SK-N-SH treated with all-trans-retinoic acid at 6 μM for 48 hours (cell line): Measurements from ENCODE around the gene MED27.

ENCODE experiments used
- ATAC-seq: fragments of 200-7000 bp; cut with Tn5 transposase; 3 replicates; pipeline ENCODE4 v1.9.1; 2020; ENCODE audit warnings: mild to moderate bottlenecking, moderate library complexity
- BACH2 ChIP-seq: fragments of 250-450 bp; sonication (Bioruptor Pico); IDR thresholded peaks from 2 replicates; pipeline ENCODE4 v1.9.0; 2021; ENCODE audit warnings: mild to moderate bottlenecking, borderline replicate concordance
- CSDC2 ChIP-seq: fragments of 250-450 bp; sonication (Bioruptor Pico); IDR thresholded peaks from 2 replicates; pipeline ENCODE4 v1.5.0; 2020; ENCODE audit warnings: mild to moderate bottlenecking, moderate library complexity
- ESRRG ChIP-seq: fragments of 250-450 bp; sonication (Bioruptor Pico); IDR thresholded peaks from 2 replicates; pipeline ENCODE4 v1.6.1; 2021; ENCODE audit warnings: mild to moderate bottlenecking
- GLIS3 ChIP-seq: fragments of 250-450 bp; sonication (Bioruptor Pico); IDR thresholded peaks from 2 replicates; pipeline ENCODE4 v1.5.0; 2020; ENCODE audit warnings: mild to moderate bottlenecking, moderate library complexity
- ISL1 ChIP-seq: fragments of 250-450 bp; sonication (Bioruptor Pico); IDR thresholded peaks from 2 replicates; pipeline ENCODE4 v2.1.2; 2022; ENCODE audit warnings: mild to moderate bottlenecking, moderate library complexity
- OSR1 ChIP-seq: fragments of 250-450 bp; sonication (Bioruptor Pico); IDR thresholded peaks from 2 replicates; pipeline ENCODE4 v1.8.0; 2022; ENCODE audit warnings: moderate library complexity, mild to moderate bottlenecking, inconsistent platforms
- PPARA ChIP-seq: fragments of 250-450 bp; sonication (Bioruptor Pico); IDR thresholded peaks from 2 replicates; pipeline ENCODE4 v1.5.0; 2020; ENCODE audit warnings: mild to moderate bottlenecking, borderline replicate concordance
- SNAI2 ChIP-seq: fragments of 250-450 bp; sonication (Bioruptor Pico); IDR thresholded peaks from 2 replicates; pipeline ENCODE4 v1.5.0; 2020; ENCODE audit warnings: mild to moderate bottlenecking, moderate library complexity
- TCF4 ChIP-seq: fragments of 250-450 bp; sonication (Bioruptor Pico); IDR thresholded peaks from 2 replicates; pipeline ENCODE4 v1.8.0; 2021; ENCODE audit warnings: mild to moderate bottlenecking, moderate library complexity, borderline replicate concordance
- TOX ChIP-seq: fragments of 250-450 bp; sonication (Bioruptor Pico); IDR thresholded peaks from 2 replicates; pipeline ENCODE4 v1.8.0; 2021; ENCODE audit warnings: mild to moderate bottlenecking, moderate library complexity, borderline replicate concordance
- ZC3H10 ChIP-seq: fragments of 250-450 bp; sonication (Bioruptor Pico); IDR thresholded peaks from 2 replicates; pipeline ENCODE4 v1.5.1; 2021; ENCODE audit warnings: mild to moderate bottlenecking, moderate library complexity
- ZFP30 ChIP-seq: fragments of 450-650 bp; formaldehyde crosslinking; IDR thresholded peaks from 2 replicates; pipeline ENCODE4 v1.5.0; 2022; ENCODE audit warnings: mild to moderate bottlenecking, moderate library complexity
- ZNF565 ChIP-seq: fragments of 450-650 bp; formaldehyde crosslinking; conservative IDR thresholded peaks from 2 replicates; pipeline ENCODE4 v1.5.0; 2020; ENCODE audit warnings: low read depth, mild to moderate bottlenecking, moderate library complexity
- ZNF70 ChIP-seq: fragments of 450-650 bp; formaldehyde crosslinking; IDR thresholded peaks from 2 replicates; pipeline ENCODE4 v1.5.0; 2020; ENCODE audit warnings: mild to moderate bottlenecking, moderate library complexity
- ZNF8 ChIP-seq: fragments of 450-650 bp; formaldehyde crosslinking; IDR thresholded peaks from 2 replicates; pipeline ENCODE4 v1.5.0; 2020; ENCODE audit warnings: mild to moderate bottlenecking, moderate library complexity
- TF ChIP-seq, protein P1 (sequence below): fragments of 250-450 bp; sonication (Bioruptor Pico); IDR thresholded peaks from 2 replicates; pipeline ENCODE4 v1.8.0; 2021; ENCODE audit warnings: low read depth, mild to moderate bottlenecking, moderate library complexity, borderline replicate concordance
- TF ChIP-seq, protein P2 (sequence below): fragments of 250-450 bp; sonication (Bioruptor Pico); IDR thresholded peaks from 2 replicates; pipeline ENCODE4 v1.8.0; 2020; ENCODE audit warnings: mild to moderate bottlenecking, moderate library complexity, borderline replicate concordance
- TF ChIP-seq, protein P3 (sequence below): fragments of 250-450 bp; sonication (Bioruptor Pico); IDR thresholded peaks from 2 replicates; pipeline ENCODE4 v1.5.0; 2020; ENCODE audit warnings: mild to moderate bottlenecking, moderate library complexity
- TF ChIP-seq, protein P4 (sequence below): fragments of 250-450 bp; sonication (Bioruptor Pico); IDR thresholded peaks from 2 replicates; pipeline ENCODE4 v1.5.1; 2020; ENCODE audit warnings: low read depth, mild to moderate bottlenecking, moderate library complexity

MED27 gene

DNA sequence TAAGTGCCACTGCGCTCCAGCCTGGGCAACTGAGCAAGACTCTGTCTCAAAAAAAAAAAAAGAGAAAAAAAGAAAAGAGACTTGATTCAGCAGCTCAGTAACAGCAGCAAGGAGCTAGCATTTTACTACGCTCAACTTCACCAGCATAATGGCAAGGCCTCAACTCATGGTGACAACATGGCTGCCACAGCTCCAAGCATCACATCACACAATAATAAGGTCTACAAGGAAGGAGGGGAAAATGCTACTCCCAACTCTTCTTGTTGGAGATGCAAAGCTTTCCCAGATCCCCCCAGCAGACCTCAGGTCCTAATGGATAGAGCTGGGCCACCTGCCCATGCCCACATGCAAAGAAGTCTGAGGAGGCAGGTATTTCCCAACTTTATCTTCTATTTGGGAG, 253.6 kb downstream of the MED27 start (continued):
- TF ChIP-seq, protein P1, sequence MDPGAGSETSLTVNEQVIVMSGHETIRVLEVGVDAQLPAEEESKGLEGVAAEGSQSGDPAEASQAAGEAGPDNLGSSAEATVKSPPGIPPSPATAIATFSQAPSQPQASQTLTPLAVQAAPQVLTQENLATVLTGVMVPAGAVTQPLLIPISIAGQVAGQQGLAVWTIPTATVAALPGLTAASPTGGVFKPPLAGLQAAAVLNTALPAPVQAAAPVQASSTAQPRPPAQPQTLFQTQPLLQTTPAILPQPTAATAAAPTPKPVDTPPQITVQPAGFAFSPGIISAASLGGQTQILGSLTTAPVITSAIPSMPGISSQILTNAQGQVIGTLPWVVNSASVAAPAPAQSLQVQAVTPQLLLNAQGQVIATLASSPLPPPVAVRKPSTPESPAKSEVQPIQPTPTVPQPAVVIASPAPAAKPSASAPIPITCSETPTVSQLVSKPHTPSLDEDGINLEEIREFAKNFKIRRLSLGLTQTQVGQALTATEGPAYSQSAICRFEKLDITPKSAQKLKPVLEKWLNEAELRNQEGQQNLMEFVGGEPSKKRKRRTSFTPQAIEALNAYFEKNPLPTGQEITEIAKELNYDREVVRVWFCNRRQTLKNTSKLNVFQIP (CRISPR knock-in tag), result no peak

DNA sequence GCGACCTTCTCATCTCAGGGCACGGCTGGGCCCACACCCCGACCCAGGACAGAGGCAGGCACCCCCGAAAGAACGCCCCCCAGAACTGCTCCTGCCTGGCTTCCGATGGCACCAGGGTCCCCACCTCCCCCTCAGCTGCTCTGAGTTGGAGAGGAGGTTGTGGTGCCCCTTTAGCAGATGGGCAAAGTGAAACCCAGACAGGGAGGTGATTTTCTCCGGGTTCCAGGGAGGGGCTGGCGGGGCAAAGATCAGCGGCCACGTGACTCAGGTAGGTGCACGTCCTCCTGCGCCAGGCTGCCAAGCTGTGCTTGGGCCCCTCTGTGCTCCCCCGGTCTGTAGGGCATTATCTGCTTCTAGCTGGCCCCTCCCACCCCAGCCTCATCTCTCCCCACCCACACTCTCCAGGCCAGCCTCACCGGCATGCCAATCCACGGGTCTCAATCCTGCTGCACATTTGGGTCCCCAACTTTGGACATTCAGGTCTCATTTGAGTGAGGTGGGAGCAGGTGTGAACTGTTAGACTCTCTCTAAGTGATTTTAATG, 254.6 kb downstream of the MED27 start:
- no peak for ATAC-seq

DNA sequence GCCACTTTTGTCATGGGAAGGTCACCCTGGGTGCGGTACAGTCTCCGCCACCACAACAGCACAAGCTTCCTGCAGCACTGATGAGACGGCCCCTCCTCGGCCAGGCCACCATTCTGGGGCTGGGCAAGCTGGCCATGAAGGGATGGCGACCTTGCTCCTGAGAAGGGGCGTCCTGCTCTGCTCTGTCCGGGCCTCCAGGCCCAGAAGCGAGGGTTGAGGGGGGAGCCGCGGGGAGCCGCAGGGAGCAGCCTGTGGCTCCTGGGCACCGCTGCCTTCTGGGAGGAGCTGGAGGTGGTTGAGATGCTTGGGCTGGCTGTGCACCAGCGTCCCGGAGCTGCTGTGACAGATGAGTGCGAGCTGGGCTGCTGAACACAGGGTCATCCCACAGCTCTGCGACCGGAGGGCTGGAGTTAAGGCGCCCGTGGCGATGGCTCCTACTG, 255.5 kb downstream of the MED27 start:
- ATAC-seq, result no peak

More for the DNA sequence above, 254.6 kb downstream of the MED27 start:
- no peak for TF ChIP-seq TCF4 (CRISPR knock-in tag)
- no peak for TF ChIP-seq ISL1 (CRISPR knock-in tag)
- TF ChIP-seq GLIS3 (CRISPR knock-in tag), result no peak
- TF ChIP-seq CSDC2 (CRISPR knock-in tag), result no peak
- no peak for TF ChIP-seq SNAI2 (CRISPR knock-in tag)
- TF ChIP-seq TOX (CRISPR knock-in tag), result no peak
- TF ChIP-seq ZC3H10 (CRISPR knock-in tag), result no peak
- no peak for TF ChIP-seq ZNF70 (CRISPR knock-in tag)
- TF ChIP-seq ZNF8 (CRISPR knock-in tag), result no peak
- TF ChIP-seq, protein P2, sequence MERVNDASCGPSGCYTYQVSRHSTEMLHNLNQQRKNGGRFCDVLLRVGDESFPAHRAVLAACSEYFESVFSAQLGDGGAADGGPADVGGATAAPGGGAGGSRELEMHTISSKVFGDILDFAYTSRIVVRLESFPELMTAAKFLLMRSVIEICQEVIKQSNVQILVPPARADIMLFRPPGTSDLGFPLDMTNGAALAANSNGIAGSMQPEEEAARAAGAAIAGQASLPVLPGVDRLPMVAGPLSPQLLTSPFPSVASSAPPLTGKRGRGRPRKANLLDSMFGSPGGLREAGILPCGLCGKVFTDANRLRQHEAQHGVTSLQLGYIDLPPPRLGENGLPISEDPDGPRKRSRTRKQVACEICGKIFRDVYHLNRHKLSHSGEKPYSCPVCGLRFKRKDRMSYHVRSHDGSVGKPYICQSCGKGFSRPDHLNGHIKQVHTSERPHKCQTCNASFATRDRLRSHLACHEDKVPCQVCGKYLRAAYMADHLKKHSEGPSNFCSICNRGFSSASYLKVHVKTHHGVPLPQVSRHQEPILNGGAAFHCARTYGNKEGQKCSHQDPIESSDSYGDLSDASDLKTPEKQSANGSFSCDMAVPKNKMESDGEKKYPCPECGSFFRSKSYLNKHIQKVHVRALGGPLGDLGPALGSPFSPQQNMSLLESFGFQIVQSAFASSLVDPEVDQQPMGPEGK, result no peak
- TF ChIP-seq, protein P3, sequence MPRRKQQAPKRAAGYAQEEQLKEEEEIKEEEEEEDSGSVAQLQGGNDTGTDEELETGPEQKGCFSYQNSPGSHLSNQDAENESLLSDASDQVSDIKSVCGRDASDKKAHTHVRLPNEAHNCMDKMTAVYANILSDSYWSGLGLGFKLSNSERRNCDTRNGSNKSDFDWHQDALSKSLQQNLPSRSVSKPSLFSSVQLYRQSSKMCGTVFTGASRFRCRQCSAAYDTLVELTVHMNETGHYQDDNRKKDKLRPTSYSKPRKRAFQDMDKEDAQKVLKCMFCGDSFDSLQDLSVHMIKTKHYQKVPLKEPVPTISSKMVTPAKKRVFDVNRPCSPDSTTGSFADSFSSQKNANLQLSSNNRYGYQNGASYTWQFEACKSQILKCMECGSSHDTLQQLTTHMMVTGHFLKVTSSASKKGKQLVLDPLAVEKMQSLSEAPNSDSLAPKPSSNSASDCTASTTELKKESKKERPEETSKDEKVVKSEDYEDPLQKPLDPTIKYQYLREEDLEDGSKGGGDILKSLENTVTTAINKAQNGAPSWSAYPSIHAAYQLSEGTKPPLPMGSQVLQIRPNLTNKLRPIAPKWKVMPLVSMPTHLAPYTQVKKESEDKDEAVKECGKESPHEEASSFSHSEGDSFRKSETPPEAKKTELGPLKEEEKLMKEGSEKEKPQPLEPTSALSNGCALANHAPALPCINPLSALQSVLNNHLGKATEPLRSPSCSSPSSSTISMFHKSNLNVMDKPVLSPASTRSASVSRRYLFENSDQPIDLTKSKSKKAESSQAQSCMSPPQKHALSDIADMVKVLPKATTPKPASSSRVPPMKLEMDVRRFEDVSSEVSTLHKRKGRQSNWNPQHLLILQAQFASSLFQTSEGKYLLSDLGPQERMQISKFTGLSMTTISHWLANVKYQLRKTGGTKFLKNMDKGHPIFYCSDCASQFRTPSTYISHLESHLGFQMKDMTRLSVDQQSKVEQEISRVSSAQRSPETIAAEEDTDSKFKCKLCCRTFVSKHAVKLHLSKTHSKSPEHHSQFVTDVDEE (CRISPR knock-in tag), result no peak
- TF ChIP-seq OSR1 (CRISPR knock-in tag), result no peak
- TF ChIP-seq, protein P1 (CRISPR knock-in tag), result no peak
- TF ChIP-seq BACH2, result no peak
- TF ChIP-seq ESRRG, result no peak
- TF ChIP-seq, protein P4, sequence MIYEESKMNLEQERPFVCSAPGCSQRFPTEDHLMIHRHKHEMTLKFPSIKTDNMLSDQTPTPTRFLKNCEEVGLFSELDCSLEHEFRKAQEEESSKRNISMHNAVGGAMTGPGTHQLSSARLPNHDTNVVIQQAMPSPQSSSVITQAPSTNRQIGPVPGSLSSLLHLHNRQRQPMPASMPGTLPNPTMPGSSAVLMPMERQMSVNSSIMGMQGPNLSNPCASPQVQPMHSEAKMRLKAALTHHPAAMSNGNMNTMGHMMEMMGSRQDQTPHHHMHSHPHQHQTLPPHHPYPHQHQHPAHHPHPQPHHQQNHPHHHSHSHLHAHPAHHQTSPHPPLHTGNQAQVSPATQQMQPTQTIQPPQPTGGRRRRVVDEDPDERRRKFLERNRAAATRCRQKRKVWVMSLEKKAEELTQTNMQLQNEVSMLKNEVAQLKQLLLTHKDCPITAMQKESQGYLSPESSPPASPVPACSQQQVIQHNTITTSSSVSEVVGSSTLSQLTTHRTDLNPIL (CRISPR knock-in tag), result no peak
- no peak for TF ChIP-seq PPARA (CRISPR knock-in tag)
- TF ChIP-seq, all 23 proteins: peak for 0

More for the DNA sequence above, 255.5 kb downstream of the MED27 start:
- no peak for TF ChIP-seq ZFP30
- no peak for TF ChIP-seq GLIS3 (CRISPR knock-in tag)
- no peak for TF ChIP-seq ZNF8 (CRISPR knock-in tag)
- TF ChIP-seq, protein P2, result no peak
- TF ChIP-seq ESRRG, result no peak
- TF ChIP-seq ZNF565 (CRISPR knock-in tag), result no peak
- TF ChIP-seq, all 23 proteins: peak for 0
